ENCODE results near the gene CNKSR2. TPM values are rescaled to one million over a fixed set of nuclear protein-coding genes. Genes with fewer than 3 reads are reported as not detected.

Gene CNKSR2
- 1.4 and 3.4 TPM in 2 replicates for total RNA-seq

DNA sequence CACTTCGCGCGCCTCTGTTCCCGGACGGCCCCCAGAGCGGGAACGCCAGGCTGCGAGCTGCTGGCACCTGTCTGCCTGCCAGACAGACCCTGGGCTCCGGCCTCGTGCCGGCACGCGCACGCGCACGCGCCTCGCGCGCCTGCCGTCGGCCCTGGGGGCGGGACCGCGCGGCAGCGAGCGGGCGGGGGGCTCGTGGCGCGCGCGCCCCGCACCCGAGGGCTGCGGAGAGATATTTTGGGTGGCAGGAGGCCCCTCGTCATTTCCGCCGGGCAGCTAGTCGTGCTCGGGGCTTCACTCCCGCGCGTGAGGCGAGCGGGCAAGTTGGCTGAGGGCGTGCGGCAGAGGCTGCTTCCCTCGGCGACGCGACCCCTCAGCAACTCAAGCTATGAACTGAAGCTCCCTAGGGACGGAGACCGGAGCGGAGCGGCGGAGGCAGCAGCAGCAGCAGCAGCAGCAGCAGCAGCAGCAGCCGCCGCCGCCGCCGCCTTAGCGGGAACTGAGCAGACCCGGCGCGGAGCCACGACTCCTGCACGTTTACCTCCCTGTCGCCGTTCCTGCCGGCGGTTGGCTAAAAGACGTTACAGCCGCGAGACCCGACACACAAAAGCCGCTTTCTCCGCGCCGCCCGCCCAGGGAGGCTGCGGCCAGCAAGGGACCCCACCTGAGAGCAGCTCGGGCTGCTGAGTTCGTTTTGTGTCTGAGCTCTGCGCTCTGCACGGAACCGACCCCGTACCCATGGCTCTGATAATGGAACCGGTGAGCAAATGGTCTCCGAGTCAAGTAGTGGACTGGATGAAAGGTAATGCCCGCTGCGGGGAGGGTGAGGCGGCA lies at the start of gene CNKSR2:
Gene CNKSR2 (plus strand): TSS at position 256 of the 831 bp plus-strand sequence. CDS start 480 bp downstream, at position 736.
- TF ChIP-seq CTCF (conservative IDR thresholded peaks at IDR 0.05; ENCODE audit: low read depth, low read length): no peak
- H3K4me3 ChIP-seq (ENCODE audit: low read depth, low read length): peak within 1 kb of the TSS; percentile 44
- no peak for DNase-seq (ENCODE audit: low read depth)

- TF ChIP-seq CTCF (conservative IDR thresholded peaks at IDR 0.05; ENCODE audit: low read depth, low read length): no peak
- no peak for DNase-seq (ENCODE audit: low read depth)
- H3K4me3 ChIP-seq (ENCODE audit: low read depth, low read length): no peak overlapping the region
Observed at GRCh38 chrX:21354725-21355124, 19.5 kb upstream of the CNKSR2 start.

DNA sequence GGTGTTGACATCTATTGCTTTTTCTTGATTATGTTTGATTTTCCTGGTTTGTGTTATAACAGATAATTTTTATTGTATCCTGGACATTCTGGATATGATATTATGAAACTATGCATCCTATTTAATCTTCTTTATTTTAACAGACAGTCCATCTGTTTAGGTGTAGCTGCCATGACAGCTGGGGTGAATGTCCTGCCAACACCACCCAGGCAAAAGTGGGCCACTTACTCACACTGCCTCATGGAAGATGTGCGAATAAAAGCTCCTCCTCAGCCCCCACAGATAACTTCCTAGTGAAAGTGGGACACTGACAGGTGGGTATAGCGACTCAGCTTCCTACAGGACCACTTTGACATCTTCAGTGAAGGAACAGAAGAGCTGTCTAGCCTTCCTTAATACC lies 18.4 kb upstream of the CNKSR2 start:
- no peak overlapping the region for H3K4me3 ChIP-seq (ENCODE audit: low read depth, low read length)
- no peak for DNase-seq (ENCODE audit: low read depth)
- TF ChIP-seq CTCF (conservative IDR thresholded peaks at IDR 0.05; ENCODE audit: low read depth, low read length): no peak

- no peak overlapping the region for H3K4me3 ChIP-seq (ENCODE audit: low read depth, low read length)
- no peak for DNase-seq (ENCODE audit: low read depth)
- no peak for TF ChIP-seq CTCF (conservative IDR thresholded peaks at IDR 0.05; ENCODE audit: low read depth, low read length)
Observed at GRCh38 chrX:21369613-21370012, 4.6 kb upstream of the CNKSR2 start.

DNA sequence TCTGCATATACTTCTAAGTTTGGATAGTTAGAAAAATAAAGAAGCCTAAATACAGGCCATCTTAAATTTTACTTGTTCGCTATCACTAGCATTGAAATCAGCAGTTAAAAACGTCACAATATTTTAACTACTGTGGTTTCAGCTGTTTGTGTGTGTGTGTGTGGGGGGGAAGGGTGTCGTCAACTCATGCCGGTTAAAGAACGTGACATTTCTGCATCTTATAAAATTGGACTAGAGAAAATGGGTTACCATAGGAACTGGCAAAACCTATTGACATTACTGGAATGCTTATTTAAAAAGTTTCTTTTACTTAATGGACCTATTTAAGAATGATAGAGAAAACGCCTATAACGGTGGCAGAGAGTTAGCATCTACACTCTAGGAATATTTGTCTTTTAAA lies 1.2 kb upstream of the CNKSR2 start:
- H3K4me3 ChIP-seq (ENCODE audit: low read depth, low read length): no peak overlapping the region
- DNase-seq (ENCODE audit: low read depth): no peak
- no peak for TF ChIP-seq CTCF (conservative IDR thresholded peaks at IDR 0.05; ENCODE audit: low read depth, low read length)

- no peak for TF ChIP-seq CTCF (conservative IDR thresholded peaks at IDR 0.05; ENCODE audit: low read depth, low read length)
- no peak for DNase-seq (ENCODE audit: low read depth)
- H3K4me3 ChIP-seq (ENCODE audit: low read depth, low read length): peak overlapping the region; percentile 38
Observed at GRCh38 chrX:21373637-21374162, 518 bp upstream of the CNKSR2 start.
